ENCODE data around the gene FYB1. TPM values are rescaled to one million over a fixed set of nuclear protein-coding genes. Genes with fewer than 3 reads are reported as not detected.
"Not testable (repeated sequence)": the region's sequence is repeated elsewhere in the genome, so short reads cannot be mapped to it uniquely, and the experiment has no call there.

Gene FYB1
- total RNA-seq, 1 experiment from 2014 or later, result 10.5 TPM

- CTCF ChIA-PET, result interaction anchor here (0.7 kb wide), 1 partner anchor 184 kb away, joined by 3 read pairs; no protein-coding TSS in a partner anchor
- BruUV-seq (replicated peaks), result no TSS peak
Measured at GRCh38 chr5:39238366-39239105, 19.2 kb upstream of the FYB1 start.

GRCh38 chr5:39236718-39237117, 17.4 kb upstream of the FYB1 start:
- Histone ChIP-seq H3K4me3 (no peak overlapping the region), H3K36me3 (ENCODE audit: low read depth) (no peaks in the 10 kb centered on the region), H4K20me1 (ENCODE audit: insufficient read depth) (no peaks in the 10 kb centered on the region), H3K4me2 (no peak overlapping the region), H3K79me2 (ENCODE audit: low read depth) (no peaks in the 10 kb centered on the region), H3F3A (ENCODE audit: insufficient read depth, low read depth) (peaks cover 6% of the 10 kb centered on the region; the same call in 1 of the 2 replicates), H3K4me1 (replicated peaks; ENCODE audit: insufficient read depth) (peaks cover 6% of the 10 kb centered on the region), H3K27me3 (ENCODE audit: insufficient read depth, low read depth) (no peaks in the 10 kb centered on the region), H3K9me3 (ENCODE audit: insufficient read depth, low read depth) (peaks cover 9% of the 10 kb centered on the region), H3K9me2 (ENCODE audit: insufficient read depth) (no peaks in the 10 kb centered on the region), H2AFZ (no peak overlapping the region), H3K27ac (no peak overlapping the region)
- DNase-seq, result no peak
- BruUV-seq (replicated peaks), result no TSS peak
- TF ChIP-seq EZH2 (IDR thresholded peaks at IDR 0.05; ENCODE audit: low read depth), result no peak
- TF ChIP-seq, protein P1, sequence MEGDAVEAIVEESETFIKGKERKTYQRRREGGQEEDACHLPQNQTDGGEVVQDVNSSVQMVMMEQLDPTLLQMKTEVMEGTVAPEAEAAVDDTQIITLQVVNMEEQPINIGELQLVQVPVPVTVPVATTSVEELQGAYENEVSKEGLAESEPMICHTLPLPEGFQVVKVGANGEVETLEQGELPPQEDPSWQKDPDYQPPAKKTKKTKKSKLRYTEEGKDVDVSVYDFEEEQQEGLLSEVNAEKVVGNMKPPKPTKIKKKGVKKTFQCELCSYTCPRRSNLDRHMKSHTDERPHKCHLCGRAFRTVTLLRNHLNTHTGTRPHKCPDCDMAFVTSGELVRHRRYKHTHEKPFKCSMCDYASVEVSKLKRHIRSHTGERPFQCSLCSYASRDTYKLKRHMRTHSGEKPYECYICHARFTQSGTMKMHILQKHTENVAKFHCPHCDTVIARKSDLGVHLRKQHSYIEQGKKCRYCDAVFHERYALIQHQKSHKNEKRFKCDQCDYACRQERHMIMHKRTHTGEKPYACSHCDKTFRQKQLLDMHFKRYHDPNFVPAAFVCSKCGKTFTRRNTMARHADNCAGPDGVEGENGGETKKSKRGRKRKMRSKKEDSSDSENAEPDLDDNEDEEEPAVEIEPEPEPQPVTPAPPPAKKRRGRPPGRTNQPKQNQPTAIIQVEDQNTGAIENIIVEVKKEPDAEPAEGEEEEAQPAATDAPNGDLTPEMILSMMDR (conservative IDR thresholded peaks at IDR 0.05), result no peak
- ChIA-PET CTCF (no interaction called here), POLR2A (ENCODE audit: unreplicated experiment) (no interaction called here)
- intact Hi-C loops (cut with micrococcal nuclease; ENCODE audit: unreplicated experiment), result no loop called here

More at GRCh38 chr5:39238366-39239105, 19.2 kb upstream of the FYB1 start:
- no peak overlapping the region for H3K4me2 ChIP-seq
- H3K4me1 ChIP-seq (replicated peaks; ENCODE audit: insufficient read depth), result no peaks in the 10 kb centered on the region
- peaks cover 6% of the 10 kb centered on the region for H3K9me3 ChIP-seq (ENCODE audit: insufficient read depth, low read depth)
- no peaks in the 10 kb centered on the region for H4K20me1 ChIP-seq (ENCODE audit: insufficient read depth)
- no peak for TF ChIP-seq EZH2 (IDR thresholded peaks at IDR 0.05; ENCODE audit: low read depth)
- TF ChIP-seq, protein P1 (conservative IDR thresholded peaks at IDR 0.05), result no peak
- no peaks in the 10 kb centered on the region for H3F3A ChIP-seq (ENCODE audit: insufficient read depth, low read depth)
- H3K79me2 ChIP-seq (ENCODE audit: low read depth), result no peaks in the 10 kb centered on the region
- H3K36me3 ChIP-seq (ENCODE audit: low read depth), result no peaks in the 10 kb centered on the region
- H3K27me3 ChIP-seq (ENCODE audit: insufficient read depth, low read depth), result no peaks in the 10 kb centered on the region
- H3K4me3 ChIP-seq, result no peak overlapping the region
- no peak overlapping the region for H2AFZ ChIP-seq
- no peak for DNase-seq
- POLR2A ChIA-PET (ENCODE audit: unreplicated experiment), result interaction anchor here (0.5 kb wide), 1 partner anchor 8 kb away, joined by 3 read pairs; no protein-coding TSS in a partner anchor
- no peak overlapping the region for H3K27ac ChIP-seq
- H3K9me2 ChIP-seq (ENCODE audit: insufficient read depth), result no peaks in the 10 kb centered on the region
- intact Hi-C loops (cut with micrococcal nuclease; ENCODE audit: unreplicated experiment), result no loop called here

DNA sequence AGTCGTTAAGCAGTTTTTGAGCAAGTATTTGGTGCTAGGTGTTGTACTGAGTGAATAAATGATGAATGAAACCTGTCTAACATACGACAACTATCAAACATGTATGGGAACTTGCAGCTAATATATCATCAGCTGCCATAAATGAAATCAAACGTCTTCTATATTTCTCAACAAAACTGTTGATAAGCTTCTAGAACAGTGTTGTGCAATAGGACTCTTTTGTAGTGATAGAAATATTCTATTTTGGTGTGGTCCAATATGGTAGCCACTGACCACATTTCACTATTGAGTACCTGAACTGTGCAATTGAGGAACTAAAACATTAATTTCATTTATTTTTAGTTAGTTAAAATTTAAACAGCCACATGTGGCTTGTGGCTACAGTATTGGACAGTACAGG, 16.3 kb upstream of the FYB1 start:
- peaks cover 13% of the 10 kb centered on the region; the same call in 1 of the 2 replicates for H3F3A ChIP-seq (ENCODE audit: insufficient read depth, low read depth)
- peaks cover 13% of the 10 kb centered on the region for H3K4me1 ChIP-seq (replicated peaks; ENCODE audit: insufficient read depth)
- BruUV-seq (replicated peaks), result no TSS peak
- POLR2A ChIA-PET (ENCODE audit: unreplicated experiment), result no interaction called here
- H3K27me3 ChIP-seq (ENCODE audit: insufficient read depth, low read depth), result no peaks in the 10 kb centered on the region
- no peak overlapping the region for H3K4me2 ChIP-seq
- no peaks in the 10 kb centered on the region for H3K9me2 ChIP-seq (ENCODE audit: insufficient read depth)
- no peak for TF ChIP-seq EZH2 (IDR thresholded peaks at IDR 0.05; ENCODE audit: low read depth)
- TF ChIP-seq, protein P1 (conservative IDR thresholded peaks at IDR 0.05), result no peak
- 0 out of 2 replicates have a peak, but pooled peaks cover 4% of the 10 kb centered on the region for H3K9me3 ChIP-seq (ENCODE audit: insufficient read depth, low read depth)
- DNase-seq, result no peak
- no peak overlapping the region for H3K4me3 ChIP-seq
- no peaks in the 10 kb centered on the region for H4K20me1 ChIP-seq (ENCODE audit: insufficient read depth)
- CTCF ChIA-PET, result no interaction called here
- no peaks in the 10 kb centered on the region for H3K79me2 ChIP-seq (ENCODE audit: low read depth)
- H2AFZ ChIP-seq, result no peak overlapping the region
- intact Hi-C loops (cut with micrococcal nuclease; ENCODE audit: unreplicated experiment), result no loop called here
- no peaks in the 10 kb centered on the region for H3K36me3 ChIP-seq (ENCODE audit: low read depth)
- no peak overlapping the region for H3K27ac ChIP-seq

GRCh38 chr5:39234494-39234893, 15.1 kb upstream of the FYB1 start:
- H3K4me2 ChIP-seq; H4K20me1 ChIP-seq (ENCODE audit: insufficient read depth); H3K79me2 ChIP-seq (ENCODE audit: low read depth); H3K4me3 ChIP-seq; H3K27ac ChIP-seq; POLR2A ChIA-PET (ENCODE audit: unreplicated experiment); H2AFZ ChIP-seq; BruUV-seq (replicated peaks); H3K36me3 ChIP-seq (ENCODE audit: low read depth); H3K9me3 ChIP-seq (ENCODE audit: insufficient read depth, low read depth); H3K9me2 ChIP-seq (ENCODE audit: insufficient read depth); DNase-seq; H3K27me3 ChIP-seq (ENCODE audit: insufficient read depth, low read depth); intact Hi-C loops (cut with micrococcal nuclease; ENCODE audit: unreplicated experiment): not testable (repeated sequence)
- peaks cover 13% of the 10 kb centered on the region for H3K4me1 ChIP-seq (replicated peaks; ENCODE audit: insufficient read depth)
- peaks cover 13% of the 10 kb centered on the region; the same call in 1 of the 2 replicates for H3F3A ChIP-seq (ENCODE audit: insufficient read depth, low read depth)
- CTCF ChIA-PET, result interaction anchor here (0.6 kb wide), 1 partner anchor 85 kb away, joined by 3 read pairs; no protein-coding TSS in a partner anchor
